22Rv1 (cell line): ENCODE data around the gene MTX1.
"Not testable (repeated sequence)": the region's sequence is repeated elsewhere in the genome, so short reads cannot be mapped to it uniquely, and the experiment has no call there.

Experiments
- H3K27ac ChIP-seq: fragments of 450-650 bp; 2 replicates; pipeline ENCODE4 v1.5.1; 2017
- CTCF ChIP-seq: fragments of 450-650 bp; IDR thresholded peaks from 2 replicates; pipeline ENCODE4 v1.5.1; 2017; ENCODE audit warnings: mild to moderate bottlenecking
- ZFX ChIP-seq: fragments of 450-650 bp; IDR thresholded peaks from 2 replicates; pipeline ENCODE4 v1.6.1; 2017; ENCODE audit warnings: antibody characterized with exemption, borderline replicate concordance

MTX1 gene

GRCh38 chr1:155208541-155209311 is at the start of gene MTX1:
Gene MTX1 (plus strand): TSS chr1:155208695. CDS start chr1:155208805, 110 bp downstream.
- H3K27ac ChIP-seq = peak within 1 kb of the TSS; percentile 91

GRCh38 chr1:155158991-155159390 is 49.5 kb upstream of the MTX1 start:
- TF ChIP-seq CTCF (no peak), ZFX (no peak)

More at GRCh38 chr1:155208541-155209311, at the start of gene MTX1:
- TF ChIP-seq ZFX = no peak
- TF ChIP-seq CTCF = no peak

GRCh38 chr1:155160128-155160527 is 48.4 kb upstream of the MTX1 start:
- no peak for TF ChIP-seq ZFX
- no peak for TF ChIP-seq CTCF
- H3K27ac ChIP-seq = no peak overlapping the region

More at GRCh38 chr1:155158991-155159390, 49.5 kb upstream of the MTX1 start:
- H3K27ac ChIP-seq = no peak overlapping the region

- not testable (repeated sequence) for H3K27ac ChIP-seq
Observed at GRCh38 chr1:155162631-155163030, 45.9 kb upstream of the MTX1 start.

GRCh38 chr1:155163785-155164184 is 44.7 kb upstream of the MTX1 start:
- H3K27ac ChIP-seq = not testable (repeated sequence)

- H3K27ac ChIP-seq = not testable (repeated sequence)
Observed at GRCh38 chr1:155164625-155165024, 43.9 kb upstream of the MTX1 start.

GRCh38 chr1:155166051-155166470 is 42.4 kb upstream of the MTX1 start:
- H3K27ac ChIP-seq = no peak overlapping the region
- TF ChIP-seq CTCF (no peak), ZFX (no peak)

GRCh38 chr1:155166471-155167165 is 41.9 kb upstream of the MTX1 start:
- H3K27ac ChIP-seq = no peak overlapping the region
- TF ChIP-seq CTCF (no peak), ZFX (no peak)
